Skin epidermis (tissue), 12 donors: Measurements from ENCODE around the gene SCN1A.

Source experiments
- H3K27ac ChIP-seq, 21 experiments: fragments of 200-600 bp; sonication (generic) in 11 of 21; one replicate each; pipeline ENCODE4 v1.5.0; 2020; ENCODE audit warnings: mild to moderate bottlenecking in 3 of 21, inconsistent platforms in 2 of 21, moderate library complexity in 2 of 21
- H3K4me3 ChIP-seq, 7 experiments: fragments of 200-600 bp; sonication (generic) in 2 of 7; one replicate each; pipeline ENCODE4 v1.5.0; 2020; ENCODE audit warnings: inconsistent platforms in 2 of 7, mild to moderate bottlenecking in 2 of 7, moderate library complexity in 1 of 7

Gene SCN1A

DNA sequence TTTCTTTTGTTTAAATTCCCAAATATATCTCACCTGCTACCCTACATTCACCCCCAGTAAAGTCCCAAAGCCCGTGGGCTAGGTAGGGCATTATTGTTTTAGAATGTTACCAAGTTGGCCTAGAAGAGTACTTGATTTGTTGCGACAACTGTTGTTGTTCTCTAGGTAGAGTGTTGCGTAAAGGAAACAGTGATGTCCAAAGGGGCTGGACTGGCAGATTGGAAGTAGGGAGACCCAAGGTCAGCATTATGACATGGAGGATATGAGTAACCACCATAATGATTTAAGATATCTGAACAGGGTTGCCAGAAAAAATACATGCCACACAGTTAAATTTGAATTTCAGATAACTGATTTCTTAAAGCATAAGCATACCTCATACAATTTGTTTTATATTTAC lies 39.2 kb downstream of the SCN1A start:
- Histone ChIP-seq H3K27ac (no peak overlapping the region), H3K4me3 (no peak overlapping the region)

DNA sequence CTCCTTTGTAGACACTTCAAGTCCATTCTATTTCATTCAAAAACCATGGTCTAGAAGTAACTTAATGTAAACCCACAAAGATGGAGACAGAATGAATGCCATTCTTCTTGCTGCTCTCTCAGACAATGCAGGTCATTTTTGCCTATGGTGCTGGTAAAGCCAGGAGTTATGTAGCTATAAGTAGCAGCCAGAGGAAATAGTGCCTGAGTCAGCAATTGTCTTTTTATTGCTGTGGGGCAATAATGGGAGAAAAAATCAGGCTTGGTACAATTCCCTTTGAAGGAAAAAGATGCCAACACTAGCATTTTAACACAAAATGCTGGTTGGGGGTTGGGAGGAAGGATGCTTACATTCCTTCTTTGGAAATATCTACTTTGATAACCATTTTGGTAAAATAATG lies 43.5 kb downstream of the SCN1A start:
- no peak overlapping the region for H3K4me3 ChIP-seq

DNA sequence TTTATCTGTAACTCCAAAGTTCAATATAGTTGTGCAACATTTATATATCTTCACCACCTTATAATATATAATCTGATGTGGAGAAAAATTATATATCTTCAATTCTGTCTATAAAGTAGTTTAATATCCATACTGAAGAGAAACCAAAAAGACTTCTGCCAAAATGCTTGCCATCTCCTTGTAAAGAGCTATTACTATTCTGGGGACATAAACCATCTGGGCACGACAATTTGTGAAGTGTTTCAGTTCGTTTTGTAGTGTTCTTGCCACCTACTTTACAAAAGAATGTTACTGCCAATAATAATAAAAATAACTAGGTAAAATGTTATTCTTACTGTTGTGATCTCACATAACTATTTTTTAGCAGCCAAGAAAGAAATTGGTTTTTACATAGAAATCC lies 45.1 kb downstream of the SCN1A start:
- Histone ChIP-seq H3K27ac (no peak overlapping the region), H3K4me3 (no peak overlapping the region)

More for the DNA sequence above, 43.5 kb downstream of the SCN1A start:
- no peak overlapping the region for H3K27ac ChIP-seq

DNA sequence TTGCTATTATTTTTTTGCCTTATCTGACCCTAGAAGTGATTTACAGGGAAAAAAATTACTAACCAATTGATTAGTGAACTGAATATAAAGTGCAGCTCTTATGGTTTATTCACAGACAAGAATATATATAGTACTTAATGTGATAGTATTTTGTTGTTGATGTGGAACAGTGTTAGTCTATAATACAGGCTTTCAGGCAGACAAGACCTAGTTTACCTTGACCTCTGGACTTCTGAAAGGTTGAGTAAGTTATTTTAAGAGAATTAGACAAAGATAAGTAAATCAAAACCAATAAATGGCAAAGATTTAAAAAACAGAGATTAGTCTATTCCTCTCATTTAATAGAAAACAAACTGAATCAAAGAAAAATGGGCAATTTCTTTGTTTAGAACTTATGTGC lies 46.0 kb downstream of the SCN1A start:
- no peak overlapping the region for H3K4me3 ChIP-seq
- no peak overlapping the region for H3K27ac ChIP-seq

DNA sequence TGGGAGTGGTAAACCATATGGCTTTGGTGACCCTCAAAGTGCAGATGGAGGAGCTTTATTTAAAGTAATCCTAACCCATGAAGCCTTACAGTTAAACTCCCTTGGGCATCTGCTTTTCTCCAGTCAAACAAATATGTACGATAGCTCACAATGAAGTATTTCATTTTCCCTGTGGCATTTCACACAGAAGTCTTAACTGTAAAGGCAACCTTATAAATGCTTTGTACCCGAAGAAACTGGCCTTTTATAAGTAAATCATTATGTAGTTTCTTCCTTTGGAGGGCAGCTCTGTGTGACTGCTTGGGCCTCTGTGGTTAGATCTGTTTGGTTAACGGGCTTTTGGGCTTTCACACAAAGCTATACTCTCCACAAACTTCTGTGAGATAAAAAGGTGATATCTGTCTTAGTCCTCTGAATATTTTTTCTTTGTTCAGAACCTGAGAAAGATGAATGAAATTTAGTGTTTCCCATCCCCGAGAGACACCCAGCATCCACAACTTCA lies 46.6 kb downstream of the SCN1A start:
- H3K27ac ChIP-seq: no peak overlapping the region
- H3K4me3 ChIP-seq: no peak overlapping the region

DNA sequence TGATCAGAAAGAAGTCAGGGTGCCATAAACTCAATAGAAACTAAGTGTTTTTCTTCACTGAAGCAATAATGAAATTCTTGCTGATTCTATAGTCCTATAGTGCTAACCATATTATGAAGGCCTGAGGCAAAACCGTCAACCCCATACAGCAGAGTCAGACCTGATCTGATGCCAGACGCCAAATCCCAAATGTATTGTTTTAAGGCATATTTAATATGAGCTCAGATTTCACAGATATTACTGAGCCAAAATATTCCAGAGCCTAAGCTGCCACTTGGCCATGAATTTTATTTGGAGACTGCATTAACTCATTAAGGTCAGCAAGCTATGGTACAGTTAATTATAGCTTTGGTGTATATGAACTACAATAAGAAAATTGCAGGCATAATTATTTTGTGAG lies 53.4 kb downstream of the SCN1A start:
- no peak overlapping the region for H3K4me3 ChIP-seq
- H3K27ac ChIP-seq: no peak overlapping the region

DNA sequence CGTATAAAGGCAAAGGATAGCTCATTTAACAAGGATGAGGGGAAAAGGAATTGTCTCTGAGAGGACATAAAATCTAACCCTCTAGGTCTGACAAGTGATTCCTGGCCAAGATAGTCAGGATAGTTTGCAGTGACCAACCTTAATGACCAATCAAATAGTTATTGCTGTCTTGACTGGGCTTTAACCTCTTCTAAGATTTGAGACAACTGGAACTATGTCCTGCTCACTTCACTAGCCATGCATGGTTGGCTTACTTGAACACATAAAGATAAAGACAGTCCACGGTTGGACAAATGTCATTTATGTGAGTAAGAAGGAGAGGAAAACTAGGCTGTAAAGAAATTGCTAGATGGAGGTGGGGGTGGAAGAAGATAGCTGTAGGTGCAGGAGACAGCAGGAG lies 53.8 kb downstream of the SCN1A start:
- Histone ChIP-seq H3K4me3 (no peak overlapping the region), H3K27ac (no peak overlapping the region)

DNA sequence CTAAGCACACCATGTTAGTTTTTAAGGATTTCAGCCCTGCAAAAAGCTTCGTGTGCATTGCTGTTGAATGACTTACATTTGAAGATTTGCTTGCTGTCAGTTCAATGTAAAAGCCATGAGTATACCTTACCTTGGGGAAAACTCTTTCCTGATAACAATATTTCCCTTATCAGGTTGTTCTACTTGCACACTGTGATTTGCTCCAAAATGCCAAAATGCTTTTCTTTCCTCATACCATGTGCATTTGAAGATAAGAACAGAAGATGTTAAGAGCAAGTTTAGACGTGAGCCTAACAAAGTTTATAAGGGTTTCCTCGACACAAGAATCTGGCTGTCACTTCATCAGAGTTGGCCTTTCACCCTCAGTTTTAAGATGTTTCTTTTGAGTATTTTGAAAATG lies 57.6 kb downstream of the SCN1A start:
- no peak overlapping the region for H3K4me3 ChIP-seq
- no peak overlapping the region for H3K27ac ChIP-seq

DNA sequence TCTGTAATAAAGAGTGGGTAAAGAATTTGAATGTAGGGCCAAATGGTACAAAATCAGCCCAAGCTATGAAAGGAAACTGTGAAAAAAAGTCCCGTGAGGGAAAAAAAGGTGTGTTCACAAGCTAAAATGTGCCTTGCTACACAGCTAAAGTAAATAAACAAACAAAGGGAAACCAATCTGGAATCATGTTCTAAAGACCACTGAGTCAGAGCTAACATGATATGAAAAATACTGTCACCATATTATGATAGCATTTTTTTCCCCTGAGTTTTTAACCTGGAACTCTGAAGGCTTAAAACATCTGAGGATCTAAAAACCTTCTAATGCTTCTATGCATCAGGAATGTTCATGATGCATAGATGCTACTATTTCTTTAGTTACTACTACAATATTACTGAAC lies 58.8 kb downstream of the SCN1A start:
- H3K27ac ChIP-seq: no peak overlapping the region
- no peak overlapping the region for H3K4me3 ChIP-seq

DNA sequence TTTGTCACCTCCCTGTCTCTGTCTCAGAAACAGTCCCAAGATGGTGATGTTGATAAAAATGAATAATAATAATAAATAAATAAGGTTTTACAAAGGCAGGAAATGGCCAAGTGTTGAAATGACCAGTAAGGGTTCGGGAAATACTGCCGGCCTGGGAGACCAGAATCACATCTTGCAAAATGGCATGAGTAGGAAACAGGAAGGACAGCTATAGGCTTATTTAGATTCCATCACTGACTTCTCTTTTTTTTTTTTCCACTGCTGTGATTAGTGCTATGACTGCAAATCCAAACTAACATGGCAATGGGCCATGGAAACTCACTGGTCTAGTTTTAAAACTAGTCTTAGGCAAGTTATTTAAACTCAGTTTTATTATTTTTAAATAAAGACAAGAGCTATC lies 60.6 kb downstream of the SCN1A start:
- Histone ChIP-seq H3K27ac (no peak overlapping the region), H3K4me3 (no peak overlapping the region)

DNA sequence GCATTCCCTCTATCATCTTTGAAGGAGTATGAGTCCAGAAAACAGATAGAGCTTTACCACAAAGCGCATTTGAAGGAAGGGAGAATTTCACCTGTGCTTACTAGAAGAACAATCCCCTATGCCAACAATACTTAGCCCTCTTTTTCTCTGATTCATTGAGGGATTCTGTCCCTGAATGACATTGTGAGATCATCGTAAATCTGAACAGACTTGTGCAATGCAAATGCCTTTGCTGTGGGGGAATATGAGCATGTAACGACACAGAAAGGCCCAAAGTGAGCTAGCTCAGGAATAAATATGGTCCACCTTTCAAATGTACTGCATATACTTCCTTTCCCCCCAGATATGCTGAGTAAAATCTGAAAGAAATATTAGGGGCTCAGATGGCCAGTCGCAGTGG lies 67.6 kb downstream of the SCN1A start:
- no peak overlapping the region for H3K27ac ChIP-seq
- no peak overlapping the region for H3K4me3 ChIP-seq

DNA sequence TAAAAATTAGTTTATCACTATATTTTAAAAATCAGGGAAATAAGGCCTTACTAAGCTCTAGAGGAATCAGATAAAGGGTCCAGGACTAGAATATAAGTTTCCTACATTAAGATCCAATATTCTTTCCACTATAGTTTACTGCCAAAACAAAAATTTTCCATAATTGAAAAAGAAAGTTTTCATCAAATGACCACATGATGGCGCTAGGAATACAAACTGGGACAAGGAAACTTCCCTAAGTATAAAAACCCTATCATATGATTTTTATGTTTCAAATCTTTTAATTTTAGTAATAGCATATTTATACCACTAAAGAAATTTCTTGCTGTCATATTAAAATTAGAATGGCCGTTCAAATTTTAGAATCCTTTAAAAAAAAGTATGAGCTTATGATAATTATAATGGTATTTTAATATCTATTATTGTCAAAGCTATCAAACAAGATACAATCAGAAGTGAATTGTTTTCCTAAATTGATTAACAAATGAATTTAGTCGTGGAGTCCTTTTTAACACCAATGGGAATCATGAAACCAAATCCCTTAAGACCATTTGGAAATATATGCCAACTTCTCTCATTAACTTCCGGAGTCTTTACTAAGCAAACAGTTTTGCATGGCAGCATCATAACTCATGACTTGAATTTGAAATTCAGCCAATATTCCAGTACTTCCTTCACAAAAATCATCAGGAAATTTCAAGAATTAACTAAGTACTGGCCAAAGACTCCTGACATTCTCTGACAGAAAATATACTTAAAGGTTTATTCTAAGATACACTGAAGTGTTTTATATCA lies 70.3 kb downstream of the SCN1A start:
- H3K4me3 ChIP-seq: no peak overlapping the region
- no peak overlapping the region for H3K27ac ChIP-seq

DNA sequence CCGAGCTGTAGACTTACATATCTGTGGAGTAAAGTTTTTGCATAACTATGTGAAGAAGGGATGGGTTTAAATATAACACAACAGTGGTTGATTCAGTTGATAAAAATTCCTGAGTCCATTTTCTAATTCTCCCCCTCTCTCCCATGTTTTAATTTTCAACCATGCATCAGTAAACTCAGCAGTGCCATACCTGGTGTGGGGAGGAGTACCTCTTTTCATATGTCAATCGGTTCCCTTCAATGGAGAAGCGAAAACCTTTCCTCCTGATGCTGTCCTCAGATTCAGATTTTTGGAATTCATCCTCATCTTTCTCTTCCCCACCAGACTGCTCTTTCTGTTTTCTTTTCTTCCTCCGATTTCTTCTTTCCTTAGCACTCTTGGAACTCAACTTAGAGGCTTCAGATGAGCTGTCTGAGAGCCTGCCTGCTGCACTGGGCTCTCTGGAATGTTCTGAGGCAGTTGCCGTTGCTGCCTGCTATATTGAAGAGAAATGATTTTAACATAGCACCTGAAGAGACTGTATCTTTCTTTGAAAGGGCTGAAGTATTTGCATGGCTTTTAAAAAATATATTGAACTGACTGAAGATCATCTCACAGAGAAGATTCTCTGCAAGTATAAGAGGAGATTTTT lies 82.9 kb downstream of the SCN1A start:
- Histone ChIP-seq H3K27ac (no peak overlapping the region), H3K4me3 (no peak overlapping the region)

DNA sequence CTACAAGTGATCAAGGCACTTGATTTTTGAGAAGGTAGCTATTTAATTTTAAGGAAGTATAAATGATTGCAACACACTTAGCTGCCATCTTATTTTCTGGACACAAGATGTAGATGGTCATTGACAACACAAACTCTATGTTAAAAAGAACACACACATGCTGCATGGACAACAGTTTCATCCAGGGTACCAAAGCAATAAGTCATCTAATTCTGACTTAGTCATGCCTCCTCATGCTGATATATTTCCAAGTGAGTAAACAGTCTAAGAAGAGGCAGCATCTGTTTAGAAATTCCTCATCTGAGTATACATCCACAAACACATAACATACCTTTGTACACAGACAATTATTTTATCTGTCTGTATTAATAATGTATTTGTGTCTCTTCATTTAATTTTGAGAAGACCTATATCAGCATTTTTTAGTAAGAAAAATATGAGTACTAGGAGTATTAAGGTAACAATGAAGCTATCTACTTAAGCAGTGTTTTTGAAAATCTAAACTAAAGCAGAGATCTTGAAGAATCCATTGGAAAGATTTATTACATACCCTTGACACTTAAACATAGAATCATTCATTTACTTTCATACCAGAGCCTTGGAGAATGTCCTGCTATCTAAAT lies 84.9 kb downstream of the SCN1A start:
- Histone ChIP-seq H3K4me3 (no peak overlapping the region), H3K27ac (no peak overlapping the region)

DNA sequence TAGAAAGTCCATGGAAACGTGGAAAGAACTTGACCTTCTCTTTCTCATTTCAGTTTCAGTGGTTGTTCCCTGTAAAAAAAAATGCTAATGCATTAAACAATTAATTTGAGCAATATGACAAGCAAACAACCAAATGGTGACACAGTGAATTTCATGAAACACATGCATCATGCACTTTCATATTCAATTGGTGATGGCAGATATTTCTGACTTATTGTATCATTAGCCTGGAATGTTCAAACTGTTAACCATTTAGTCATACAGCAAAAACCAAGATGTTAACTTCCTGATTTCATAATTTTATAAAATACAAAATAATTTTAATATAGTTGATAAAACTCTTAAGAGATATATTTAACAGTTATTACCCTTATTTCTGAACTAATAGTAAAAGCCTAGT lies 85.5 kb downstream of the SCN1A start:
- Histone ChIP-seq H3K27ac (no peak overlapping the region), H3K4me3 (no peak overlapping the region)

DNA sequence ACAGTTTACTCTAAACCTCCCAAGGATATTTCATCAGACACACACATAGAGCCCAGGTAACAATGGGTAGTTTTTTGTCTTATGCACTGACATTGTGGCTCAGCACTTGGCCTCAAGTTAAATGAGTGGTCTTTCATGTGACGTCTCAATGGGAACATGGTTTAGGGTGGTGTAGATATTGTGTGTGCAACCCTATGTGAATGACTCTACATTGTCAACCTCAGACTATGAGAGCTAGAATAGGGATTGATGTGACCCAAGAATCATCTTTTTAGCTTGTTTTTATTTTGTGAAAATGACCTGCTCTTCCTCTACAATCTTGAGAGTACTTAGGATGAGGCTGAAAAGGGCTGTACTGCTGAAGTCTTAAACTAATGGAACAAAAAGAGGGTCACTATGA lies 86.2 kb downstream of the SCN1A start:
- H3K27ac ChIP-seq: no peak overlapping the region
- H3K4me3 ChIP-seq: no peak overlapping the region

DNA sequence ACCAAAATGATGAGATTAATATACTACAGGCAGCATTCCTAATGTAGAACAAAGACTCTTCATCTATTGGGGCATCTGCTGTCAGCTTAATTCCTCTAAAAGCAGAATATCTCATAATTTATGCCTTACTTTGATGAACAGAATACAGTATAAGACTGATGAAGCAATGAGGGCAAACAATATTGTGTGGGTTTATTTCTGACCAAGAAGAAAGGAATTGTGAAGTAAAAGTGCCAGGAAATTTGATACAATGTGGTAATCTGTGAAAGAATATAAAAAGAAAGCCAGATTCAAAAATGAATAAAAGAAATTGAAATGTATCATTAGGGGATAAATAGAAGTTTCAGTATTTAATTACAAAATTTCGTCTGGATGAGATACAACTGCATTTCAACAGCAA lies 95.5 kb downstream of the SCN1A start:
- Histone ChIP-seq H3K4me3 (no peak overlapping the region), H3K27ac (no peak overlapping the region)

DNA sequence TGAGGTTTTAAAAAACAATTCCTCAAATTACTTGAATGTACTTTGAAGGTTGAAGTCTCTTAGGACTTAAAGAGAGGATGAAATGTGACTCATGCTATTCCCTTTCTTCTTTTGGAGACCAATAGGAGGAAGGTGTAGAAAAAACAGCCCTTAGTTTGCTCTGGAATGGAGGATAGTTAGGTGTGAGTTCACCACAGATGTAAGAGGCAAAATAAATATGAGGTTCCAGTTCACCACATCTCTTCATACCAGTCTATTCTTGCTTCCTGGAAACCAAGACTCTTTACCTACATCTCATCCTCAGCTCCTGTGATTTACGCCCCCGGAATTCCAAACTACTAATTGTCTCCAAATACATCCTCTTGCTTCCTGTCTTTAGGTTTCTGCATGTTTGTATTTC lies 96.8 kb downstream of the SCN1A start:
- no peak overlapping the region for H3K27ac ChIP-seq
- H3K4me3 ChIP-seq: no peak overlapping the region

DNA sequence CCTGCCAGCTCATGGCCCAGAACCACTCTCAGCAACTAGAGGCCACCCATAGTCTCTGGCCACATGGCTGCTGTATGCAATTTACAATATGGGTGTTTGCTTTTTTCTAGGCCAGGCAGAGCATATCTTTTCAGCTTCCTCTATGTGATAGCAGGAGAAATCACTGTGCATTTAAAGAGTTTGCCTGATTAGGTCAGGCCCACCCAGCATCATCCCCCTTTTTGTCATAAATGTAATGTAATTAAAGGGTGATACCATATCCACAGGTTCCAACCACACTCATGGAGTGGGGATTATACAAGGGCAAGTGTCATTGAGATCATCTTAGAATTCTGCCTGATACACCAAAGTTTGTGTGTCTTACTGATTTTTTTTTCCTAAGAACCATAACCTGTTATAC lies 102.5 kb downstream of the SCN1A start:
- H3K4me3 ChIP-seq: no peak overlapping the region
- H3K27ac ChIP-seq: no peak overlapping the region

DNA sequence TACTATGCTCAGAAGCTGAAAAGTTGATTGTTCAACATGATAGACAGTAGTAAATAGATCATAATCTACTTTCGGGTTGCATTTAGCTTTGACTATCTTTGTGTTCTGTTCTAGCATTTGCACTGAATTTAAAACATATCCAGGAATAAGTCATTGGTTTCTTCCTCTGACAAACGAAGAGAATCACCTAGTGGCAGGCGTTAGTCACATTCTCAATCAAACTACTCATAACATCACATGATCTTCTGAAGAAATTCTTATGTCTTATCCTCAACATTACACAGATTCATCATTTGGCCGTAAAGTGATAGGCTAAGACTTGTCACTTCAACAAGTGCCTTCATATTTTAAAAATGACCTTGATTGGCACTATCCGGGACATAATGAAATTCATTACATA lies 110.6 kb downstream of the SCN1A start:
- no peak overlapping the region for H3K27ac ChIP-seq
- H3K4me3 ChIP-seq: no peak overlapping the region

DNA sequence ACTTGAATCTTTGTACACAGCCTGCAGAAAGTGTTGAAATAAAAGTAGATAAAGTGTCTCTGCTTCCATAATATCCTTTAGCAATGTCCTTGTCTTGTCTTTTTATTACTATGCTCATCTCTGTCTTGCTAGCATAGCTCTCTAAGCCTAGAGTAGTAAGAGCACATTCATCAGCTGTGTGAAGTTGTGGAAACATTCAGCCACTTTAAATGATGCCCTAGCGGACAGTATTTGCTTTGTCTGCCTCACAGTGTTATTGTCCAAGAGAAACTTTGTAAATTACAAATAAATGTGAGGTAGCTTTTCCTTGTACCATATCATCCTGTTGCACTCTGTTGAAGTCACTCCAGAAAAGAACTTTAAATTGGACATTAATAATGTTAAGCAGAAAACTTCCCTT lies 113.9 kb downstream of the SCN1A start:
- Histone ChIP-seq H3K27ac (no peak overlapping the region), H3K4me3 (no peak overlapping the region)
